GM12891 (cell line): ENCODE results near the gene FURIN.

Experiments
- PAX5 ChIP-seq: IDR thresholded peaks from 2 replicates; pipeline ENCODE4 v1.6.1; 2011; ENCODE audit warnings: low read length, moderate library complexity, mild to moderate bottlenecking; ENCODE audit not compliant: insufficient read depth, severe bottlenecking
- POLR2A ChIP-seq: IDR thresholded peaks from 2 replicates; pipeline ENCODE4 v1.6.1; 2011; ENCODE audit warnings: low read depth, low read length, control low read depth
- POLR2AphosphoS5 ChIP-seq: IDR thresholded peaks from 2 replicates; pipeline ENCODE4 v1.6.1; 2011; ENCODE audit warnings: low read depth, low read length, control low read depth
- POU2F2 ChIP-seq: IDR thresholded peaks from 2 replicates; pipeline ENCODE4 v1.6.1; 2011; ENCODE audit warnings: low read depth, mild to moderate bottlenecking, control low read depth, low read length, moderate library complexity
- SPI1 ChIP-seq: IDR thresholded peaks from 2 replicates; pipeline ENCODE4 v1.6.1; 2011; ENCODE audit warnings: low read depth, low read length, control low read depth
- TAF1 ChIP-seq: IDR thresholded peaks from 2 replicates; pipeline ENCODE4 v1.6.1; 2011; ENCODE audit warnings: low read depth, low read length, control low read depth

DNA sequence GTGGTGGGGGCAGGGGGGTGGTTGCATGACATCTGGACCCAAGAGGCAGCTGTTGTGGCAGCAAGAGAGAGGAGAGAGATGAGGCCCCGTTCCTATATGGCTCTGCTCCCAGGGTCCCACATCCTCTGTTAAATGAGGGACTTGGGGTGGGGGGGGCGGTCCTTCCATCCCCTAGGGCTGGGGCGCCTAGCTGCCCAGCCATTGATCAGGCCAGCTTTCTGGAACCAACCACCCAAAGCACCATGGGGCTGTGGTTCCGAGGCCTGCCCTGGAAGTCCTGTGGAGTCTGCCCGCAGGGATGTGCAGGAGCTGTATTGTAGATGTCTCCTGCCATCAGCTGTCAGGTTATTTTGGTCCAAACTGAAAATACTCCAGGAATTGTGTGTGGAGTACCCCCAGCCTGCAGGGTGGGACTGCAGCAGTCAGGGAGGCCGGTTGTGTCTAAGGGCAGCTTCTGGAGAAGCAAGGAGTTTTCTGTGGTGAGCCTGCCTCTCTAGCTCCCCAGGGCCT lies 5.2 kb downstream of the FURIN start:
- TF ChIP-seq PAX5 (no peak), TAF1 (no peak), POLR2A (no peak), POLR2AphosphoS5 (no peak), SPI1 (no peak), POU2F2 (no peak)
